ENCODE results near the gene LMBR1. TPM values are rescaled to one million over a fixed set of nuclear protein-coding genes. Genes with fewer than 3 reads are reported as not detected.

LMBR1 gene
- total RNA-seq, 4 donors from 2014 or later, result 38.0 to 81.3 (median 56.4) TPM

DNA sequence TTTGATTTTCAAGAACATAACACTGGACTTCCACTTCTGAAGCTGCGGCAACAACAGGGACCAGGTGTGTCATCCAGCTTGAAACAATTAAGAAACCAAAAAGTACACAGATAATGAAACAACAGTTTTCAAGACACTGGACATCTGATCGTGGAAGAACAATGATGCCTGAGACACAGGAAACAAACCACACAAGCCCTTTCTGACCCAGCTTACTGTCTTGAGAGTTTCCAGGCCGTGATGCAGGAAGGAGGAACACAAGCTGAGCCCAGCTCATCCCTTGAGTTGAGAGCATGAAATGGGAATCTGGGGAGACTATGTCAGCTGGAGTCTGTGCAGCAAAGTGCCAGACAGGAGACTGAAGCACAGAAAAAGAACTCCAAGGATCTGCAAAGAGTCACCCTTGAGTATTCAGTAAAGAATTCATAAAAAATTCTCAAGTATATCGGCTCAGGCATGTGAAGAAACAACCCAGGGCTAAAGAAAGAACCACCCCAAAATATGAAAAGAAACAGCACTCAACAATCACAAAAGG is 160.8 kb downstream of the LMBR1 start:
- Histone ChIP-seq H3K4me1 (no peaks in the 10 kb centered on the region), H3K27ac (replicated peaks in 1 of 4) (no peak overlapping the region), H3K36me3 (peaks cover 0 to 54% (median 23%) of the 10 kb centered on the region in 4 donors), H3K27me3 (no peaks in the 10 kb centered on the region), H3K9me3 (peaks cover 0 to 18% (median 3%) of the 10 kb centered on the region in 4 donors), H3K4me3 (no peak overlapping the region)
- WGBS, result 92% methylated on average over 4 of the region's 4 CpGs
- TF ChIP-seq POLR2A (IDR thresholded peaks at IDR 0.05; ENCODE audit: low read depth), result no peak
- TF ChIP-seq, protein P1, sequence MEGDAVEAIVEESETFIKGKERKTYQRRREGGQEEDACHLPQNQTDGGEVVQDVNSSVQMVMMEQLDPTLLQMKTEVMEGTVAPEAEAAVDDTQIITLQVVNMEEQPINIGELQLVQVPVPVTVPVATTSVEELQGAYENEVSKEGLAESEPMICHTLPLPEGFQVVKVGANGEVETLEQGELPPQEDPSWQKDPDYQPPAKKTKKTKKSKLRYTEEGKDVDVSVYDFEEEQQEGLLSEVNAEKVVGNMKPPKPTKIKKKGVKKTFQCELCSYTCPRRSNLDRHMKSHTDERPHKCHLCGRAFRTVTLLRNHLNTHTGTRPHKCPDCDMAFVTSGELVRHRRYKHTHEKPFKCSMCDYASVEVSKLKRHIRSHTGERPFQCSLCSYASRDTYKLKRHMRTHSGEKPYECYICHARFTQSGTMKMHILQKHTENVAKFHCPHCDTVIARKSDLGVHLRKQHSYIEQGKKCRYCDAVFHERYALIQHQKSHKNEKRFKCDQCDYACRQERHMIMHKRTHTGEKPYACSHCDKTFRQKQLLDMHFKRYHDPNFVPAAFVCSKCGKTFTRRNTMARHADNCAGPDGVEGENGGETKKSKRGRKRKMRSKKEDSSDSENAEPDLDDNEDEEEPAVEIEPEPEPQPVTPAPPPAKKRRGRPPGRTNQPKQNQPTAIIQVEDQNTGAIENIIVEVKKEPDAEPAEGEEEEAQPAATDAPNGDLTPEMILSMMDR (IDR thresholded peaks at IDR 0.05), result no peak
- TF ChIP-seq POLR2AphosphoS5 (IDR thresholded peaks at IDR 0.05), result no peak
- no peak for TF ChIP-seq EP300 (IDR thresholded peaks at IDR 0.05)
- intact Hi-C loops (cut with DNase I), result no loop called here
- no peak for DNase-seq (ENCODE audit: extremely low spot score)

DNA sequence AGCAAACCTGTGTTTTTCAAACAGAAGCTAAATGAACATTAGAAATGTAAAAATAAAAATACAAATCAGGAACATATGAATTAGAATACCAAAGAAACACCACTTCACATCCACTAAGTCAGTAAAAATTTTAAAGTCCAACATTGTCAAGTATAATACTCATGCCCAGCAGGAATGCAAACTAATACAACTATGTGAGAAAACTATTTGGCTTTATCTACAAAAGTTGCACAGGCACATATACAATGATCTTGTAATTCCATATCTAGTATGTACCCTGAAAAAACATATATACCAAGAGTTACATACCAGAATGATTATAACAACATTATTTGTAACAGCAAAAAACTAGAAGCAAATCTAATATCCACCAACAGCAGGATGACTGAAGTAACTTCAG is 161.3 kb downstream of the LMBR1 start:
- Histone ChIP-seq H3K4me3 (no peak overlapping the region), H3K4me1 (no peaks in the 10 kb centered on the region), H3K9me3 (peaks cover 0 to 18% (median 3%) of the 10 kb centered on the region in 4 donors), H3K27me3 (no peaks in the 10 kb centered on the region), H3K36me3 (peaks cover 0 to 54% (median 23%) of the 10 kb centered on the region in 4 donors), H3K27ac (replicated peaks in 1 of 4) (no peak overlapping the region)
- TF ChIP-seq EP300 (IDR thresholded peaks at IDR 0.05) (no peak), POLR2A (IDR thresholded peaks at IDR 0.05; ENCODE audit: low read depth) (no peak), POLR2AphosphoS5 (IDR thresholded peaks at IDR 0.05) (no peak)
- TF ChIP-seq, protein P1 (IDR thresholded peaks at IDR 0.05), result no peak
- no peak for DNase-seq (ENCODE audit: extremely low spot score)
- intact Hi-C loops (cut with DNase I), result no loop called here

DNA sequence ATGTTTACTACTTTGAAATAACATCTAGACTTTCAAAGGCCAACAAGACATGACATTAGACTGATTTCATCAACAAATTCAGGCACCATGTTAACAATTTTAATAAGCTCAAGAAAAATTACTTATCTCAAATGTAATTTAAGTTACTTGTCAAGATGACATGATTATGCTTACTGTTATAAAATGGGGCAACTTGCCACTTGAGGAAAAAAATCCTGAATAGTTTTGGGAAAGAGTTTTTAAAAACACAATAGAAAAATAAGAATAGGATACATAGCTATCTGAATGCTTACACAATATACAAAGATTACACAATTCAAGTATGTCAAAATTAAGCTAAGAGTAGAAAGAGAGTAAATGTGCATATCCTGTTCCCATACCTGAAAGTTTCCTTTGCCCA is 167.0 kb downstream of the LMBR1 start:
- Histone ChIP-seq H3K27me3 (no peaks in the 10 kb centered on the region), H3K27ac (replicated peaks in 1 of 4) (no peak overlapping the region), H3K36me3 (peaks cover 0 to 19% (median 0%) of the 10 kb centered on the region in 4 donors), H3K9me3 (no peaks in the 10 kb centered on the region), H3K4me1 (no peaks in the 10 kb centered on the region), H3K4me3 (no peak overlapping the region)
- intact Hi-C loops (cut with DNase I), result no loop called here
- TF ChIP-seq, protein P1 (IDR thresholded peaks at IDR 0.05), result no peak
- no peak for TF ChIP-seq POLR2AphosphoS5 (IDR thresholded peaks at IDR 0.05)
- DNase-seq (ENCODE audit: extremely low spot score), result no peak

- intact Hi-C loops (cut with DNase I), result no loop called here
- TF ChIP-seq POLR2AphosphoS5 (IDR thresholded peaks at IDR 0.05) (no peak), EP300 (IDR thresholded peaks at IDR 0.05) (no peak), POLR2A (IDR thresholded peaks at IDR 0.05; ENCODE audit: low read depth) (no peak)
- TF ChIP-seq, protein P1 (IDR thresholded peaks at IDR 0.05), result no peak
- Histone ChIP-seq H3K27ac (replicated peaks in 1 of 4) (no peak overlapping the region), H3K36me3 (peaks cover 0 to 19% (median 0%) of the 10 kb centered on the region in 4 donors), H3K9me3 (no peaks in the 10 kb centered on the region), H3K27me3 (no peaks in the 10 kb centered on the region), H3K4me3 (no peak overlapping the region), H3K4me1 (no peaks in the 10 kb centered on the region)
- WGBS, result 94% methylated on average over 5 of the region's 5 CpGs
- no peak for DNase-seq (ENCODE audit: extremely low spot score)
Measured at GRCh38 chr7:156725073-156725472, 167.9 kb downstream of the LMBR1 start.
